Measurements from ENCODE around the gene EMP1.

- TF ChIP-seq POLR2A (IDR thresholded peaks at IDR 0.05; ENCODE audit: low read depth, low read length): no peak
- TF ChIP-seq POLR2AphosphoS5 (IDR thresholded peaks at IDR 0.05; ENCODE audit: low read depth, low read length): no peak
- no peak for TF ChIP-seq TAF1 (IDR thresholded peaks at IDR 0.05; ENCODE audit: low read depth, low read length)
- 0 out of 2 replicates have a peak, but pooled peaks have one; percentile 3 for TF ChIP-seq SPI1 (IDR thresholded peaks at IDR 0.05; ENCODE audit: low read depth, low read length)
- TF ChIP-seq POU2F2 (IDR thresholded peaks at IDR 0.05; ENCODE audit: low read depth, low read length): peak; percentile 97
- no peak for TF ChIP-seq PAX5 (IDR thresholded peaks at IDR 0.05; ENCODE audit: insufficient read depth, low read length, severe bottlenecking)
Measured at GRCh38 chr12:13171921-13172859, 24.3 kb upstream of the EMP1 start.

Data from GM12891 (cell line).